ENCODE results near the gene GATAD2A. TPM values are rescaled to one million over a fixed set of nuclear protein-coding genes. Genes with fewer than 3 reads are reported as not detected.

Gene GATAD2A
- total and polyA plus RNA-seq, 9 of the 15 experiments (the other 6 are each of a cell fraction or from before 2014, with no cell fraction given), result 2.4 to 226 (median 44.2) TPM

- POLR2A ChIA-PET, result interaction anchor here (0.7 to 1.3 kb wide), 2 partner anchors 13 to 48 kb away, joined by 3 read pairs; no protein-coding TSS in a partner anchor
These were observed 46.2 kb downstream of the GATAD2A start for GRCh38 chr19:19451429-19452242.

More at GRCh38 chr19:19451429-19452242, 46.2 kb downstream of the GATAD2A start:
- H3K27me3 ChIP-seq (ENCODE audit: control insufficient read depth in 2 of 2, insufficient read depth in 2 of 2, low read length in 2 of 2), result no peaks in the 10 kb centered on the region
- H3K79me2 ChIP-seq (ENCODE audit: control insufficient read depth, insufficient read depth, low read length), result peaks cover 98% of the 10 kb centered on the region
- H4K20me1 ChIP-seq (replicated peaks; ENCODE audit: control insufficient read depth, insufficient read depth, low read length), result peaks cover 49% of the 10 kb centered on the region
- CTCF ChIA-PET (ENCODE audit: low intra/inter-chr PET ratio), result no interaction called here
- peaks cover 54% of the 10 kb centered on the region for H3K36me3 ChIP-seq (ENCODE audit: control insufficient read depth, insufficient read depth, low read length)
- peak overlapping the region in 1 of 2 experiments; percentile 73; a peak in 1 of 4 replicates for H3K9ac ChIP-seq (ENCODE audit: insufficient read depth in 1 of 2, low read depth in 2 of 2, low read length in 2 of 2)
- in situ Hi-C loops (cut with MboI) (no loop called here), intact Hi-C loops (cut with micrococcal nuclease) (no loop called here)
- no peak overlapping the region for H2AFZ ChIP-seq (ENCODE audit: low read depth, low read length)
- H3K9me1 ChIP-seq (ENCODE audit: control insufficient read depth, insufficient read depth, low read length), result no peaks in the 10 kb centered on the region
- no peak for DNase-seq (ENCODE audit: extremely low read depth in 1 of 4, low spot score in 3 of 4)
- peak; percentile 11; the same call in 2 of the 3 replicates for ATAC-seq
- BruUV-seq (replicated peaks), result no TSS peak
- no peak overlapping the region for H3K4me2 ChIP-seq (ENCODE audit: insufficient read depth, low read length)
- H3K9me3 ChIP-seq (replicated peaks; ENCODE audit: control insufficient read depth, insufficient read depth, low read depth, low read length), result no peaks in the 10 kb centered on the region
- TF ChIP-seq MGA (IDR thresholded peaks at IDR 0.05), result no peak
- no peak for TF ChIP-seq ARID1B (IDR thresholded peaks at IDR 0.05)
- no peak for TF ChIP-seq JUNB (CRISPR knock-in tag; conservative IDR thresholded peaks at IDR 0.05)
- no peak for TF ChIP-seq ELF1 (tag; IDR thresholded peaks at IDR 0.05)
- no peak for TF ChIP-seq SNAPC5 (CRISPR knock-in tag; IDR thresholded peaks at IDR 0.05)
- TF ChIP-seq BRF1 (IDR thresholded peaks at IDR 0.05; ENCODE audit: borderline replicate concordance, extremely low read depth, insufficient read length), result no peak
- TF ChIP-seq NCOA1 (IDR thresholded peaks at IDR 0.05; ENCODE audit: low read depth), result no peak
- FAIRE-seq, result no peak
- H3K4me3 ChIP-seq, result no peak overlapping the region
- peaks cover 10 to 15% of the 10 kb centered on the region in 2 experiments for H3K4me1 ChIP-seq (replicated peaks in 1 of 2; ENCODE audit: control insufficient read depth in 2 of 2, insufficient read depth in 2 of 2, low read length in 2 of 2)
- WGBS (ENCODE audit: insufficient coverage, low coverage, missing lambda C conversion rate), result 77% methylated on average over 13 of the region's 13 CpGs
- H3K27ac ChIP-seq (ENCODE audit: extremely low read depth, low read depth, low read length), result peak overlapping the region; percentile 14; the same call in 2 of the 3 replicates
